Naive thymus-derived CD4-positive, alpha-beta T cell (primary cell): ENCODE measurements around the gene XAGE3. TPM values are rescaled to one million over a fixed set of nuclear protein-coding genes. Genes with fewer than 3 reads are reported as not detected.

Experiments
- polyA plus RNA-seq, 2 donors: library from polyadenylated mRNA; unstranded; fragments of 300-500 nt; fragmentation: Illumina TruSeq; gene quantifications; one replicate each; pipeline ENCODE4 v1.2.3, GENCODE V29; 2021
- total RNA-seq, 6 experiments: library from RNA in 5 of 6; stranded (reverse) in 5 of 6; gene quantifications; 1 replicate in 5 of 6; 2 replicates in 1 of 6; pipeline ENCODE4 v1.2.3 and lab custom pipeline; 2021 to 2026

Gene XAGE3
- total and polyA plus RNA-seq, 7 experiments from 2014 or later, result not detected

Other genes with a start within 250 kb of the XAGE3 start
- gene SSX7, start 213.2 kb downstream of the XAGE3 start, total RNA-seq, result not detected
- gene SSX7, start 213.2 kb downstream of the XAGE3 start, polyA plus RNA-seq, result not detected
- not detected for gene SSX2, start 160.9 kb downstream of the XAGE3 start, total RNA-seq
- not detected for gene SSX2, start 160.9 kb downstream of the XAGE3 start, polyA plus RNA-seq
- gene SSX2B, start 116.8 kb downstream of the XAGE3 start, total RNA-seq, result not detected
- not detected for gene SSX2B, start 116.8 kb downstream of the XAGE3 start, polyA plus RNA-seq
- gene SPANXN5, start 70.7 kb downstream of the XAGE3 start, total RNA-seq, result not detected
- gene SPANXN5, start 70.7 kb downstream of the XAGE3 start, polyA plus RNA-seq, result not detected
- not detected for gene XAGE5, start 56.8 kb downstream of the XAGE3 start, total RNA-seq
- not detected for gene XAGE5, start 56.8 kb downstream of the XAGE3 start, polyA plus RNA-seq
- gene FAM156B, start 29.2 kb upstream of the XAGE3 start, total RNA-seq, result 10 to 100 TPM in 2 of 5 experiments, 1 to 10 TPM in 3; 7.4 to 17.3 (median 9.4) TPM
- 10 to 100 TPM; 10.1 to 10.7 TPM for gene FAM156B, start 29.2 kb upstream of the XAGE3 start, polyA plus RNA-seq
- 10 to 100 TPM; 17.6 to 32.3 (median 25.3) TPM for gene FAM156A, start 90.4 kb upstream of the XAGE3 start, total RNA-seq
- 1 to 10 TPM; 3.7 to 7.7 TPM for gene FAM156A, start 90.4 kb upstream of the XAGE3 start, polyA plus RNA-seq
- gene GPR173, start 180.7 kb upstream of the XAGE3 start, total RNA-seq, result under 1 TPM in 2 of 5 experiments, not detected in 3; 0.13 to 0.47 TPM
- not detected for gene GPR173, start 180.7 kb upstream of the XAGE3 start, polyA plus RNA-seq
- gene TSPYL2, start 214.3 kb upstream of the XAGE3 start, total RNA-seq, result 100 to 1,000 TPM in 4 of 5 experiments, 10 to 100 TPM in 1; 23.4 to 239 (median 166) TPM
- 10 to 100 TPM; 21.9 to 40.9 TPM for gene TSPYL2, start 214.3 kb upstream of the XAGE3 start, polyA plus RNA-seq
- gene KANTR, start 226.1 kb upstream of the XAGE3 start, total RNA-seq, result 10 to 100 TPM; 12.5 to 29.9 (median 16.9) TPM
- 1 to 10 TPM; 1.7 to 4.6 TPM for gene KANTR, start 226.1 kb upstream of the XAGE3 start, polyA plus RNA-seq